Activated CD8-positive, alpha-beta memory T cell treated with anti-CD3 and anti-CD28 coated beads for 4 hours (primary cell): ENCODE results near the gene TULP4.
"Not testable (repeated sequence)": the region's sequence is repeated elsewhere in the genome, so short reads cannot be mapped to it uniquely, and the experiment has no call there.

Experiments
- DNase-seq, 2 donors: peaks; one replicate each; pipeline ENCODE4 v3.0.0-alpha.2; 2020; ENCODE audit warnings: low read depth in 2 of 2

The TULP4 gene

DNA sequence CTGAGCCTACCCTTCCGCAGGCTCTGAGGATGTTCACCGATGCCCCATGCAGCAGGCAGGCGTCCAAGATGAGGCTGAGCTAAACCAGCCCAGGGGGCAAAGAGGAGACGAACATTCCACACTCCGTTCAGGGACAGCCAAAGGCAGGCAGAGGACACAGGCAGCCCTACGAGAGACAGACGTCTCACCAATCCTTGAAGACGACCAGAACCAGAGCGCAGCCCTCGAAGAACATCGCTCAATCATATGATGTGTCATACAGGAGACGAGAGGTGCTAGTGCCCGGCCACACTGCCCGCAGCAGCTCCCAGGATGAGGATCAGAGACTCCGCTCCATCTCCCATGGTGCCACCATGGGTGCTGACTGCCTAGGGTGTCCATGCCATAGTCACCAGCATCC, 212.0 kb downstream of the TULP4 start:
- DNase-seq, result no peak

GRCh38 chr6:158527858-158528257, 215.6 kb downstream of the TULP4 start:
- DNase-seq, result not testable (repeated sequence)

- no peak for DNase-seq
These were observed 216.6 kb downstream of the TULP4 start for GRCh38 chr6:158528826-158529225.

DNA sequence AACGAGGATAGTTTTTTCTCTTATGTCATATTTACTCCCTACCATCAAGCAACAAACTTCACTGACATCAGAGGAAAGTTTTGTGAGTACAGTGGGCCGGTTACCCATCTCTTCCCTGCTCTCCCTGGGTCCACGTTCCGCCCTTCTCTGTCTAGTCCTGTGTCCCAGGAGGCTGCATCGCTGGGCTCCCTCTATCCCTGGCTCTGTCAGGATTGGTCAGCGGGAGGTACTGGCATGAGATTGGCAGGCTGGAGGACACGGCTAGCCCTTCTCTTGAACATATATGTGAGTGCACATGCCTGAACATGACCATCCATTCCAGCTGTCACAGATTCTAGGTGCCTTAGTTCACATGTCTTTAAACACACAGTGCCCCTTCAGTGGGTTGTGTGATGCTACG, 217.4 kb downstream of the TULP4 start:
- DNase-seq, result no peak

DNA sequence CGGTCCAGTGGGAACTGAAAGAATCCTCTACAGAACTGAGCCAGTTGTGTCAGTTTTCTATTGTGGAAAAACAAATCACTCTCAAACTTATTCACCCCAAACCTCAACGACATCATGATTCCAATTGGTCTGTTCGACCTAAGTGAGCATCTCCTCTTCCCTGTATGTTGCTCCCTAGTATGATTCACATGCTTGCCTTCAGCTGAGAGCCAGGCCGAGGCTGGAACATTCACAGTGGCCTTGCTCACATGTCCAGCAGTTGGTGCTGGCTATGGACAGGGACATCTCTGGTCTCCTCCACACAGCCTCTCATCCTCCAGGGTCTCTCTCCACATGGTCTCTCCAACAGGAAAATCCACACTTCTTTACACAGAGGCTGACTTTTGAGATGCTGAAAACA, 219.3 kb downstream of the TULP4 start:
- no peak for DNase-seq

- no peak for DNase-seq
These were observed 219.7 kb downstream of the TULP4 start for GRCh38 chr6:158531970-158532369.

DNA sequence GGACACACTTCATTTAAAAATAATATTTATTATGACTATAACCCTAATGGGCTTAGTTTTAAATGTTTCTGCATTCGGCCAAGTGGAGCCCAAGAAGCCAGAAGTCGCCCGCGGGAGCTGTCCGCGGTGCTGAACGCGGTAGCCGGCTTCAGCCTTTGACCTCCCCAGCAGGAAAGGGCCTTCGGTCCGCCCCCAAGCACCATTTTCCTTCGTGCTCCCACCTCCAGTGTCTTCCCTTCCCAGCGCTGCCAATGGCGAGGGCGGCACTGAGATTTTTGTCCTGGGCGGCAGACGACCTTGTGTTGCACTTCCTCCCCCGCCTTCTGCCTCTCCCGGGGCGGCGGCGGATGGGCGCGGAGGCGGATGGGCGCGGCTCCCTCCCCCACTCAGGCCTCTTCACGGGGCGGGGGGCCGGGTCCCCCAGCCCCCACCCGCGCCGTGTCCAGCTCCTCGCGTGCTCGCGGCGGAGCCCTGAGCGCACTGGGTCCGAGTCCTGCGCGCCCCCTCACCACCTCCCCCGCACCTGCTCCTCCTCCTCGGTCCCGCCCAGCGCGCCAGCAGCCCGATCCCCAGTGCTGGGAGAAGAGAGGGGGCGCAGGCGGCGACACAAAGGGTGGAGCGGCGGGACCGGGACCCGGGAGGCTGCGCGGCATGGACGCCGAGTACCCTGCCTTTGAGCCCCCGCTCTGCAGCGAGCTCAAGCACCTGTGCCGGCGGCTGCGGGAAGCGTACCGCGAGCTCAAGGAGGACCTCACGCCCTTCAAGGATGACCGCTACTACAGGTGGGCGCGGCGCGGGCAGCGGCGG, 224.0 kb downstream of the TULP4 start:
- DNase-seq, result no peak

- DNase-seq, result no peak
These were observed 224.9 kb downstream of the TULP4 start for GRCh38 chr6:158536891-158537798.

DNA sequence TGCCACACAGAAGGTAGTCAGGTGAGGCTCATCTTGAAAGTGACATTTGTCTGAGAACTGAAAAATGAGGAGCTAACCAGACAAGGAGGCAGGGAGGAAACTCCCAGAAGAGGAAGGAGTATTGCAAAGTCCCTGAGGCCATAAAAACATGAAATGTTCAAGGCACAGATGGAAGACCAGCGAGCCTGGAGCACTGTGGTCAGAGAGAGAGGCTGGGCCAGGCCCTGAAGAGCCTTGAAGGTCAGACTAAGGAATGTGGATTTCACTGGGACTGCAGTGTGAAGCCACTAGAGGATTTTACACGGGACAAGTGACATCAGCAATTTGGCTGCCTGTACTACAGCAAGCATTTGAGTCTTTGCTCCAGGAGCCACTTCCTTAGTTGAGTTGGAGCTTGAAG, 226.5 kb downstream of the TULP4 start:
- DNase-seq, result no peak

DNA sequence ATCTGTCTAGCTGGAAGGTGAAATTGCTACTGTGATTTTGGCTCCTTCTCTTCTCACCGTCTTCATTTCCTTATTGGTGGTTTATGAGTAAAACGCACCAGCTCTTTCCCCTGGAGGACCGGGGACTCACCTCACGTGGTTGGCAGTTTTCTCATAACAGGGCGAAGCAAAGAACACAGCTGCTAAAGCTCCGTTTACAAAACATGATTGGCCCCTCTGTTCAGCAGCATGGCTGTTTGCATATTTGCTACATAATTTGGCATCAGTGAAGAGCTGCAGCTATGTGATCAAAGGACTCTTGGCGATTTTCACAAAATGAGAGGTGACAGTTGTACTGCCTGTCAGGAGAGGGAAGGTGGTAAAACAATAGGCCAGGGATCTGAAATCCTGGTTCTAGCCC, 227.1 kb downstream of the TULP4 start:
- DNase-seq, result no peak

DNA sequence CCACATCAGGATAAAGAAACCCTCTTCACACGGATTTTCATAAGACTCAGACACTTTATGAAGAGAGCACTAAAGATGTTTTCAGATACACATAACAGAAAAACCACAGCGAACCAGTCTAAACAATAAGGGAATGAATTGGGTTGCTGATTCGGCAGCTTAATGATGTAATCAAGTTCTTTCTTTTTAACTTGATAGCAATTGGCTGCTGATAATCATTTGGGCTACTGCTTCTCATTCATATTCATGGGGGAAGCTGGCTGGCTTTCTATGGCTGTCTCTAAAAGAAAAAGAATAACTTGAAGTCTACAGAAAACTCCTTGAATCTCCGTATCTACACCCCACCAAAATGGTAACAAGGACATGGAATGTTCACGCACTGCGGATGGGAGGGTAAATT, 227.6 kb downstream of the TULP4 start:
- no peak for DNase-seq

- DNase-seq, result no peak
These were observed 231.4 kb downstream of the TULP4 start for GRCh38 chr6:158543606-158544185.

DNA sequence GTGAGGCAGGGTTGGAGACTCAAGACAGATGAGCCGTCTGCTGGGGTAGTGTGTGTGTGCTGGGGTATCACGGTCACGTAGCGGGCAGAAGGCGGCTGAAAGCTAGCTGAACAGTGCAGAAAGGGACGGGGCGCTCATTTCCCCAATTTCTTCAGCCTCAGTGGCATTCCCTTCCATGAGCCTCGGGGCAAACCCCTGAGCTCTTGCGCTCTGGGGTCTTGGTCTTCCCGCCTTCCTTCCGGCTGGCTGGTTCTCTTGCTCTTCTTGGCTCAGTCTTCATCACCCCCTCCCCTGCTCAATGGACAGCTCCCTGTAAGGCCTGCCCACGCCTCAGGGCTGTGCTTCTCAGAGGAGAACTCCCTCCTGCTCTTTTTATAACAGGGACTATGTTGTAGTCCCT, 232.2 kb downstream of the TULP4 start:
- DNase-seq, result no peak

DNA sequence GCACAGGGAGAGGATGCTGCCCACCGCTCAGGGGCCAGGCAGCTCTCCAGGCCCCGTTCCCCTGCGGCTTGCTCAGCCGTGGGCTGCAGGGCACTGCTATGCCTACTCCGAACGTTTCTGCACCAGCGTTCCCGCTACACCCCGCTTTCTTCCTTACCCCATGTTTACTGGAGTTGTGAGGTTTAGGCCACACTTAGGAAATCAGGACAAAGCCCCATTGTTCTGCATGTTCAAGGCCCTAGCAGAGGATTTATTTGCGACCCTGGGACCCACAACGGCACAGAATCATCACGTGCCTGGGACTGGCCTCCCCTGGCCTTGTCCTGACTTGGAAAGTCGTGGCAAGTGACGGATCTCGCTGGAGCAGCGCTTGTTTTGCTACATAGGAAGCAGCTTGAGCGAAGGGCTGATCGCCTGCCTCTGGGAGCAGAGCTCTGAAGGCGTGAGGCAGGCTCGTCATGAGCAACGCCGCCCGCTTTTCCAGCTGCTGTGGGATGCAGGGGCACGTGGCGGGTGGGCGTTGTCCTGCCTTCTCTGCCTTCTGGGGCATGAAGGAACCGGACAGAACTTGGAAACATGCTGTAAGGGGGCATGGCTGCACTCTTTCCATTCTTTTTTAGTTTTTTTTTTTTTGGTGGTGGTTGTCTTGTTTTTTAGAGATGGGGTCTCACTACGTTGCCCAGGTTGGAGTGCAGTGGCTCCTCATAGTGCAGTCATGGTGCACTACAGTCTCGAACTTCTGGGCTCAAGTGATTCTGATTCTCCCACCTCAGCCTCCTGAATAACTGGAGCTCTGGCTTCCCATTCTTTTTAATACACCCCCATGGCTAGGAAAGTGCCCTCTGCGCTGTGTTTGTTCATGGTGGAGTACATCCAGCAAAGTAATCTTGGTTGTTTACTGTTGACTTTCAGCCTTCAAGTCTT, 233.0 kb downstream of the TULP4 start:
- no peak for DNase-seq

DNA sequence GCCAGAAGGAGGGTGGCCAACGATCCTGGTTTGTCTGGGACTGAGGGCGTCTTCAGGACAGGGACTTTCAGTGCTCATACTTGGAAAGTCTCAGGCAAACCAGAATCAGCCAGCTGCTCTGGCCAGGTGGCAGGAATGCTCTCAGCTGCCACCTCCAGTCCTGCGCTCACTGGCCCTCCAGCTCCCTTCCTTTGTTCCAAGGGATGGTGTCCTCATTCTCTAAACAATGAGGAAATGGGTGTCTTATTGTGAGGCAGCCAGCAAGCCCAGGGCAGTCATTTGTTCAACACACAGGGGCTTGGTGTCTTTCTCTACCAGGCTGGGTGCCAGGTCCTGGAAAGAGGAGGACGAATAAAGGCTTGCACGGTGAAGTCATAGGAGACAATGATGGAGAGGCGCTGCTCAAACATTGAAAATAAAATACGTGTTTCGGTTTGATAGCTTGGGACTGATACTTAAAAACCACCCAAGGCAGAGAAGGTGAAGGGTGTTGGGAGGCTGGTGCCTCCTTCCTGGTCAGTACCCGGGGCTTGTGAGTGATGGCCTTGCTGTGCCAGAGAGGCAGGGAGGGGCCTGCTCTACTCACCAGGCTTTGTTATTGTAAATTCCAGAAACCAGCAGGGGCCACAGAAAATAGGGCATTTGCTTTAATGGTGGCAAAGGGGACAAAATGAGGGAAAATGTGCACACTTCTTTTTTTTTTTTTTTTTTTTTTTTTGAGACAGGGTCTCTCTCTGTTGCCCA, 236.3 kb downstream of the TULP4 start:
- no peak for DNase-seq

DNA sequence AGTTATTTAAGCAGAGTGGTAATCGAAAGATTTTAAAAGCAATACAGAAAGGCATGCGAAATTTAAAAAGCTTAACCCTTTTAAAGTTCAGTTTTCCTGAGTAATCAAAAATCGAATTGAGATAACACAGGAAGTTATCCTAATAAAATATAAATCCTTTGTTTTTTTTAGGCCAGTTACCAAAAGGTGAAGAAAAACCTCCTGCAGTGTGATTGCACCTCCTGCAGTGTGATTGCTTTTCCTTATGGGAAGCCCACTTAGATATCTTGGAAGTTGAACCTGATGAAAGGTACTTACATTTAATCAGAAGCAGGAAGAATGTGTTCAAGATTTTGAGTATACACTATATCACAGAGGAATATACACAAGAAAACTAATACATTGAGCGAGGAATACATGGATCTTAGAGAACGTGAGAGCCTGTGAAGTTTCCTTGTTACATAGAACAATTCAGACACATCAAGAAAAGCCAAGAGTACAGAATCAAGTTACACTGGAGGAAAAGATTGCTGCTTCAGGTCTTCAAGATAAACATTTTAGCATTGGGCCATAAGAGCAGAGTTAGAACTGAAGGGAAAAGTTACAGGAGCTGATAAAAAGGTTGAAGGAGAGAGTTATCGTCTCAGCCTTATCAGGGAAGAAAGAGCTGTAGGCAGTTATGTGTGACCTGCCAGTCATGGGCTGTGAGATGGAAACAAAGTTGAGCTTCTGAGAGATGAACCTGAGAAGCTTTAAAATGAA, 240.0 kb downstream of the TULP4 start:
- no peak for DNase-seq

- no peak for DNase-seq
These were observed 240.5 kb downstream of the TULP4 start for GRCh38 chr6:158552796-158553138.

DNA sequence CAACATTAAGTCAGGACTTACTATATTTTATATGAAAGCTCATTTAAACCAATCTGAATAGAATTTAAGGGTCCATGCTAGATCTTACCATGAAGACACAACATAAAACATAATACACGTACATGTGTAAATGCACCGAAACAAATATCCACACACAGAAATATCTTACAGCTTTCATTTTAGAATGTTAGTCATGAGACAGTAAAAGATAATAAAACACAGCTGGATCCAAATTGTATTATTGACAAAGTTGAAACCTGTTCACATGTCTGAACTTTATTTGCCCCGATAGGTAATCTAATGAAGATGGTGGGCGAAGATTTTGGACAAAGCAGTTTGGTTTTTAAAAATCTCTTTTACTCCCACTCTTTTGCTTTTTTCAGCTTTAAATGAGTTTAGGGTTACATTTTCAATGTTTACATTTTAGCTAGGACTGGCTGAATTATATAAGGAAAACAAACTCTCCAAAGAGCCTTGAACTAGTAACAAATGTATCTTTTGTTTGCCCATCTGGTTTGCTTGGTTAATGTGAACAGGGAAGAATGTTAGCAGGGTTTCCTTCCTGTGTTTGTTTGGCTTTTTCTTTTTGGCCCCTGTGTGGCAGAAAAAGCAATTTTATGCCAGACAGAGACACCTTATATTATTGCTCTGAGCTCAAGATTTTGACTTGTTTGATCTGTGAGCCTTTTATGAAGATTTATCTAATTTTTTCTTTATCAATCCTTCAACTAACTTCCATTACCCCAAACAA, 242.5 kb downstream of the TULP4 start:
- DNase-seq, result no peak

DNA sequence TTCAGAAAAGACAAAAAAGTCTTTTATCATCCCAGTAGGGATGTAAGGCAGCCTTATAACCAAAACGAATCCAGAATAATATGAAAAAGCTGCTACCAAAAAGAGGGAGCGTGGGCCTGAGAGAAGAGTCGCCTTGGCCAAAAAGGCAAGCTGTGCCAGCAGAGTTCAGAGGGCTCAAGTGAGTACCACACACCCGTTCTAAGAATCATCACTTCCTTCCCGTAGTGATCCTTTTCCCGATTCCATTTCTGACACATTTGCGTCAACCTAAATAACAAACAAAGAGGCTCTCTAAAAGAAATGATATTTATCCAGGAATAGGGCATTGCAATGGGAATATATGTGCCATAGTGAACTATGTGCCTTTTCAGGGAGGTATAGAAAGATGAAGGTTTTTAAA, 243.8 kb downstream of the TULP4 start:
- no peak for DNase-seq
